NB4 (cell line): Measurements from ENCODE around the gene FABP1.

Source experiments
- TF ChIP-seq, protein P1 (sequence below): IDR thresholded peaks from one replicate; pipeline ENCODE4 v1.5.1; 2012; ENCODE audit warnings: low read depth, low read length
- TF ChIP-seq, protein P2 (sequence below): IDR thresholded peaks from 2 replicates; pipeline ENCODE4 v1.6.1; 2011; ENCODE audit warnings: low read depth, low read length

- TF ChIP-seq, protein P1, sequence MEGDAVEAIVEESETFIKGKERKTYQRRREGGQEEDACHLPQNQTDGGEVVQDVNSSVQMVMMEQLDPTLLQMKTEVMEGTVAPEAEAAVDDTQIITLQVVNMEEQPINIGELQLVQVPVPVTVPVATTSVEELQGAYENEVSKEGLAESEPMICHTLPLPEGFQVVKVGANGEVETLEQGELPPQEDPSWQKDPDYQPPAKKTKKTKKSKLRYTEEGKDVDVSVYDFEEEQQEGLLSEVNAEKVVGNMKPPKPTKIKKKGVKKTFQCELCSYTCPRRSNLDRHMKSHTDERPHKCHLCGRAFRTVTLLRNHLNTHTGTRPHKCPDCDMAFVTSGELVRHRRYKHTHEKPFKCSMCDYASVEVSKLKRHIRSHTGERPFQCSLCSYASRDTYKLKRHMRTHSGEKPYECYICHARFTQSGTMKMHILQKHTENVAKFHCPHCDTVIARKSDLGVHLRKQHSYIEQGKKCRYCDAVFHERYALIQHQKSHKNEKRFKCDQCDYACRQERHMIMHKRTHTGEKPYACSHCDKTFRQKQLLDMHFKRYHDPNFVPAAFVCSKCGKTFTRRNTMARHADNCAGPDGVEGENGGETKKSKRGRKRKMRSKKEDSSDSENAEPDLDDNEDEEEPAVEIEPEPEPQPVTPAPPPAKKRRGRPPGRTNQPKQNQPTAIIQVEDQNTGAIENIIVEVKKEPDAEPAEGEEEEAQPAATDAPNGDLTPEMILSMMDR, result no peak
- TF ChIP-seq, protein P2, sequence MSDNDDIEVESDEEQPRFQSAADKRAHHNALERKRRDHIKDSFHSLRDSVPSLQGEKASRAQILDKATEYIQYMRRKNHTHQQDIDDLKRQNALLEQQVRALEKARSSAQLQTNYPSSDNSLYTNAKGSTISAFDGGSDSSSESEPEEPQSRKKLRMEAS, result no peak
Measured at GRCh38 chr2:88082781-88083180, 45.1 kb downstream of the FABP1 start.
